ENCODE data around the gene SBK2.

The SBK2 gene

GRCh38 chr19:55491546-55492360 lies 45.2 kb downstream of the SBK2 start:
- no peak for DNase-seq
- TF ChIP-seq GATA1 (IDR thresholded peaks at IDR 0.05; ENCODE audit: low read depth, low read length) (no peak), POLR2A (IDR thresholded peaks at IDR 0.05; ENCODE audit: low read length) (no peak)

GRCh38 chr19:55490478-55491432 lies 46.2 kb downstream of the SBK2 start:
- DNase-seq, result no peak
- TF ChIP-seq GATA1 (IDR thresholded peaks at IDR 0.05; ENCODE audit: low read depth, low read length), result no peak
- TF ChIP-seq POLR2A (IDR thresholded peaks at IDR 0.05; ENCODE audit: low read length), result no peak

GRCh38 chr19:55489711-55490477 lies 47.0 kb downstream of the SBK2 start:
- no peak for DNase-seq
- no peak for TF ChIP-seq GATA1 (IDR thresholded peaks at IDR 0.05; ENCODE audit: low read depth, low read length)
- no peak for TF ChIP-seq POLR2A (IDR thresholded peaks at IDR 0.05; ENCODE audit: low read length)

- DNase-seq, result no peak
- no peak for TF ChIP-seq GATA1 (IDR thresholded peaks at IDR 0.05; ENCODE audit: low read depth, low read length)
- no peak for TF ChIP-seq POLR2A (IDR thresholded peaks at IDR 0.05; ENCODE audit: low read length)
Measured at GRCh38 chr19:55488986-55489710, 47.8 kb downstream of the SBK2 start.

GRCh38 chr19:55487924-55488687 lies 48.8 kb downstream of the SBK2 start, which contains the start of gene SSC5D:
Gene SSC5D (plus strand): TSS chr19:55488436. CDS start chr19:55488590, 154 bp downstream.
- no peak for DNase-seq
- TF ChIP-seq POLR2A (IDR thresholded peaks at IDR 0.05; ENCODE audit: low read length) (no peak), GATA1 (IDR thresholded peaks at IDR 0.05; ENCODE audit: low read depth, low read length) (no peak)

- TF ChIP-seq GATA1 (IDR thresholded peaks at IDR 0.05; ENCODE audit: low read depth, low read length), result no peak
- TF ChIP-seq POLR2A (IDR thresholded peaks at IDR 0.05; ENCODE audit: low read length), result no peak
- peak; percentile 38 to 52 for DNase-seq
Measured at GRCh38 chr19:55486971-55487923, 49.7 kb downstream of the SBK2 start.

GRCh38 chr19:55486043-55486970 lies 50.6 kb downstream of the SBK2 start:
- no peak for TF ChIP-seq POLR2A (IDR thresholded peaks at IDR 0.05; ENCODE audit: low read length)
- no peak for DNase-seq

- no peak for DNase-seq
- TF ChIP-seq GATA1 (IDR thresholded peaks at IDR 0.05; ENCODE audit: low read depth, low read length), result no peak
- no peak for TF ChIP-seq POLR2A (IDR thresholded peaks at IDR 0.05; ENCODE audit: low read length)
Measured at GRCh38 chr19:55485439-55486011, 51.4 kb downstream of the SBK2 start.

- TF ChIP-seq GATA1 (IDR thresholded peaks at IDR 0.05; ENCODE audit: low read depth, low read length) (no peak), POLR2A (IDR thresholded peaks at IDR 0.05; ENCODE audit: low read length) (peak; percentile 54)
- peak; percentile 78 to 84 for DNase-seq
Measured at GRCh38 chr19:55484593-55485438, 52.1 kb downstream of the SBK2 start, which contains the start of gene NAT14. Gene NAT14 (plus strand): TSS chr19:55485188. CDS start chr19:55485709, 521 bp downstream.

Data from erythroblast (primary cell).